ENCODE data around the gene USP54.

- TF ChIP-seq CTCF (IDR thresholded peaks at IDR 0.05) (no peak), POLR2A (IDR thresholded peaks at IDR 0.05) (no peak)
Measured at GRCh38 chr10:73449113-73449512, 142.0 kb downstream of the USP54 start.

Data from ovary (tissue), 3 donors.